Measurements from ENCODE around the gene NIT1. TPM values are rescaled to one million over a fixed set of nuclear protein-coding genes. Genes with fewer than 3 reads are reported as not detected.

NIT1 gene
- total and polyA plus RNA-seq, 10 of the 15 experiments (the other 5 are each of a cell fraction or from before 2014, with no cell fraction given), result 19.2 to 54.4 (median 28.3) TPM

GRCh38 chr1:161082483-161082882 is 35.4 kb upstream of the NIT1 start:
- Histone ChIP-seq H3K9ac (ENCODE audit: control insufficient read depth, insufficient read depth, low read length) (no peak overlapping the region), H2AFZ (ENCODE audit: control insufficient read depth, low read depth, low read length) (no peak overlapping the region), H3K9me3 (replicated peaks; ENCODE audit: control insufficient read depth, insufficient read depth, low read length) (no peaks in the 10 kb centered on the region), H3K36me3 (ENCODE audit: control insufficient read depth in 2 of 2, insufficient read depth in 2 of 2, low read length in 1 of 2) (no peaks in the 10 kb centered on the region), H3K4me1 (ENCODE audit: control insufficient read depth, insufficient read depth, low read length) (no peaks in the 10 kb centered on the region; the same call in 1 of the 2 replicates), H3K27ac (ENCODE audit: control insufficient read depth, insufficient read depth) (no peak overlapping the region), H3K27me3 (replicated peaks in 1 of 2; ENCODE audit: control insufficient read depth in 2 of 2, insufficient read depth in 2 of 2, low read length in 1 of 2) (no peaks in the 10 kb centered on the region), H4K20me1 (ENCODE audit: control insufficient read depth, insufficient read depth) (no peaks in the 10 kb centered on the region), H3K4me2 (ENCODE audit: control insufficient read depth, insufficient read depth) (no peak overlapping the region), H3K79me2 (ENCODE audit: control insufficient read depth, insufficient read depth, low read length) (no peaks in the 10 kb centered on the region), H3K4me3 (no peak overlapping the region)
- WGBS (ENCODE audit: insufficient coverage, insufficient replicate concordance, low lambda C conversion rate, missing lambda C conversion rate), result 43% methylated on average over 2 of the region's 2 CpGs
- in situ Hi-C loops (cut with MboI), result no loop called here
- ChIA-PET RAD21 (ENCODE audit: unreplicated experiment) (no interaction called here), POLR2A (interaction anchor here (1.0 kb wide), 1 partner anchor 11 kb away, joined by 4 read pairs; no protein-coding TSS in a partner anchor), SMC1A (ENCODE audit: uncharacterized antibody, unreplicated experiment) (interaction anchor here (1.2 to 1.7 kb wide), 2 partner anchors 14 to 15 kb away, joined by 3 to 4 read pairs; no protein-coding TSS in a partner anchor), CTCF (no interaction called here)
- intact Hi-C loops (cut with micrococcal nuclease; ENCODE audit: unreplicated experiment), result no loop called here
- FAIRE-seq, result no peak
- no TSS peak for BruUV-seq (replicated peaks)
- TF ChIP-seq TCF3 (IDR thresholded peaks at IDR 0.05; ENCODE audit: borderline replicate concordance, insufficient read depth, low read depth, low read length) (no peak), ZNF217 (IDR thresholded peaks at IDR 0.05) (no peak), ZNF592 (IDR thresholded peaks at IDR 0.05) (no peak), HDAC6 (IDR thresholded peaks at IDR 0.05; ENCODE audit: unreplicated experiment) (no peak), CBX5 (IDR thresholded peaks at IDR 0.05; ENCODE audit: low read depth) (no peak), SRF (IDR thresholded peaks at IDR 0.05; ENCODE audit: low read depth in 2 of 2, low read length in 2 of 2) (no peak), CREM (IDR thresholded peaks at IDR 0.05; ENCODE audit: low read depth) (no peak), ZBTB11 (CRISPR knock-in tag; IDR thresholded peaks at IDR 0.05) (no peak), YBX1 (IDR thresholded peaks at IDR 0.05) (no peak)
- no peak for DNase-seq (ENCODE audit: low read depth, low spot score)
- ATAC-seq, result no peak

All from GM12878 (cell line).